Activated B cell treated with CpG ODN at 0.5 μM for 24 hours (primary cell): ENCODE measurements around the gene NIPSNAP2. TPM values are rescaled to one million over a fixed set of nuclear protein-coding genes. Genes with fewer than 3 reads are reported as not detected.
A peak's percentile ranks its signal among the peaks of the same experiment; 100 is the strongest.

Experiments
- ATAC-seq: fragments of 200-7000 bp; cut with Tn5 transposase; one replicate; pipeline ENCODE4 v1.10.0; 2021; ENCODE audit warnings: low read depth, mild to moderate bottlenecking, moderate library complexity
- CTCF ChIA-PET: fragments of 350-600 bp; sonication (Branson Sonifier 250); formaldehyde crosslinking; loops from one replicate; lab custom pipeline; 2021; ENCODE audit warnings: antibody characterized with exemption; lab: Charles Lee
- POLR2A ChIA-PET: fragments of 350-600 bp; sonication (Branson Sonifier 250); formaldehyde crosslinking; loops from one replicate; lab custom pipeline; 2021; ENCODE audit warnings: antibody characterized with exemption; lab: Charles Lee
- DNase-seq: peaks from one replicate; pipeline ENCODE4 v3.0.0; 2022
- H3K27ac Mint-ChIP-seq: one replicate; pipeline ENCODE4 v1.8.0; 2020; ENCODE audit warnings: mixed read lengths
- H3K27me3 Mint-ChIP-seq: one replicate; pipeline ENCODE4 v1.8.0; 2021; ENCODE audit warnings: mixed read lengths
- H3K36me3 Mint-ChIP-seq: one replicate; pipeline ENCODE4 v1.8.0; 2021; ENCODE audit warnings: low read depth, mixed read lengths
- H3K4me1 Mint-ChIP-seq: one replicate; pipeline ENCODE4 v1.8.0; 2021; ENCODE audit warnings: mixed read lengths
- H3K4me3 Mint-ChIP-seq: one replicate; pipeline ENCODE4 v1.8.0; 2020; ENCODE audit warnings: mild to moderate bottlenecking, mixed read lengths
- H3K9me3 Mint-ChIP-seq: one replicate; pipeline ENCODE4 v1.8.0; 2020; ENCODE audit warnings: mixed read lengths
- CTCF ChIP-seq: fragments of 200-600 bp; IDR thresholded peaks from one replicate; pipeline ENCODE4 v1.8.0; 2022; ENCODE audit warnings: antibody characterized with exemption, mild to moderate bottlenecking
- intact Hi-C: fragments of 100-400 bp; cut with micrococcal nuclease; formaldehyde crosslinking; loops from one replicate; pipeline ENCODE4 v1.15.1; 2024
- total RNA-seq: library from RNA; stranded (reverse); gene quantifications from 2 replicates; pipeline ENCODE4 v1.2.3, GENCODE V29; 2022

The NIPSNAP2 gene
- 33.7 and 43.8 TPM in 2 replicates for total RNA-seq

- peak within 1 kb of the TSS; percentile 86 for H3K4me3 Mint-ChIP-seq
- H3K9me3 Mint-ChIP-seq, result no peaks in the 10 kb centered on the region
- intact Hi-C loops, result loop anchor here (1.0 to 5.0 kb wide), 7 partner anchors 13 to 684 kb away; partner anchors contain the start of genes CCT6A, LANCL2, MRPS17 and PSPH
- H3K4me1 Mint-ChIP-seq, result peaks cover 25% of the 10 kb centered on the region
- CTCF ChIA-PET, result interaction anchor here (0.6 to 1.1 kb wide), 9 partner anchors 11 to 686 kb away, joined by 3 to 5 read pairs (median 3); partner anchors contain the start of gene MRPS17
- TF ChIP-seq CTCF, result no peak
- POLR2A ChIA-PET, result interaction anchor here (0.6 to 2.3 kb wide), 11 partner anchors 13 to 1206 kb away, joined by 3 to 10 read pairs (median 3); partner anchors contain the start of genes CCT6A, CHCHD2, LANCL2 and PSPH
- H3K36me3 Mint-ChIP-seq, result peaks cover 15% of the 10 kb centered on the region
- H3K27ac Mint-ChIP-seq, result peak within 1 kb of the TSS; percentile 88
- peak; percentile 79 for DNase-seq
- H3K27me3 Mint-ChIP-seq, result no peaks in the 10 kb centered on the region
- ATAC-seq, result peak; percentile 88
Observed at GRCh38 chr7:55964261-55965099, at the start of gene NIPSNAP2. TSS of gene NIPSNAP2 (plus strand) at chr7:55964585. CDS start at chr7:55964610, 25 bp downstream.

GRCh38 chr7:55917771-55918170 is 46.6 kb upstream of the NIPSNAP2 start:
- ChIA-PET POLR2A (interaction anchor here (0.5 kb wide), 1 partner anchor 150 kb away, joined by 3 read pairs; no protein-coding TSS in a partner anchor), CTCF (no interaction called here)
- Mint-ChIP-seq H3K27me3 (no peaks in the 10 kb centered on the region), H3K27ac (no peak overlapping the region), H3K9me3 (no peaks in the 10 kb centered on the region), H3K4me3 (no peak overlapping the region), H3K36me3 (peaks cover 4% of the 10 kb centered on the region), H3K4me1 (no peaks in the 10 kb centered on the region)
- intact Hi-C loops, result no loop called here
- DNase-seq, result no peak
- no peak for TF ChIP-seq CTCF
- no peak for ATAC-seq

- Mint-ChIP-seq H3K27me3 (no peaks in the 10 kb centered on the region), H3K36me3 (no peaks in the 10 kb centered on the region), H3K9me3 (no peaks in the 10 kb centered on the region), H3K4me3 (no peak overlapping the region), H3K4me1 (peaks cover 7% of the 10 kb centered on the region), H3K27ac (no peak overlapping the region)
- TF ChIP-seq CTCF, result no peak
- intact Hi-C loops, result no loop called here
- POLR2A ChIA-PET, result interaction anchor here (0.6 kb wide), 1 partner anchor 31 kb away, joined by 5 read pairs; no protein-coding TSS in a partner anchor
- no peak for ATAC-seq
- CTCF ChIA-PET, result no interaction called here
- no peak for DNase-seq
Observed at GRCh38 chr7:55928006-55928767, 36.2 kb upstream of the NIPSNAP2 start.

- peaks cover 7% of the 10 kb centered on the region for H3K4me1 Mint-ChIP-seq
- no peaks in the 10 kb centered on the region for H3K36me3 Mint-ChIP-seq
- POLR2A ChIA-PET, result no interaction called here
- no peak overlapping the region for H3K4me3 Mint-ChIP-seq
- ATAC-seq (no peak), DNase-seq (no peak)
- TF ChIP-seq CTCF, result no peak
- CTCF ChIA-PET, result no interaction called here
- H3K27me3 Mint-ChIP-seq, result no peaks in the 10 kb centered on the region
- H3K27ac Mint-ChIP-seq, result no peak overlapping the region
- intact Hi-C loops, result no loop called here
- no peaks in the 10 kb centered on the region for H3K9me3 Mint-ChIP-seq
Observed at GRCh38 chr7:55931421-55932151, 32.8 kb upstream of the NIPSNAP2 start.
